Measurements from ENCODE around the gene HECTD4.

DNA sequence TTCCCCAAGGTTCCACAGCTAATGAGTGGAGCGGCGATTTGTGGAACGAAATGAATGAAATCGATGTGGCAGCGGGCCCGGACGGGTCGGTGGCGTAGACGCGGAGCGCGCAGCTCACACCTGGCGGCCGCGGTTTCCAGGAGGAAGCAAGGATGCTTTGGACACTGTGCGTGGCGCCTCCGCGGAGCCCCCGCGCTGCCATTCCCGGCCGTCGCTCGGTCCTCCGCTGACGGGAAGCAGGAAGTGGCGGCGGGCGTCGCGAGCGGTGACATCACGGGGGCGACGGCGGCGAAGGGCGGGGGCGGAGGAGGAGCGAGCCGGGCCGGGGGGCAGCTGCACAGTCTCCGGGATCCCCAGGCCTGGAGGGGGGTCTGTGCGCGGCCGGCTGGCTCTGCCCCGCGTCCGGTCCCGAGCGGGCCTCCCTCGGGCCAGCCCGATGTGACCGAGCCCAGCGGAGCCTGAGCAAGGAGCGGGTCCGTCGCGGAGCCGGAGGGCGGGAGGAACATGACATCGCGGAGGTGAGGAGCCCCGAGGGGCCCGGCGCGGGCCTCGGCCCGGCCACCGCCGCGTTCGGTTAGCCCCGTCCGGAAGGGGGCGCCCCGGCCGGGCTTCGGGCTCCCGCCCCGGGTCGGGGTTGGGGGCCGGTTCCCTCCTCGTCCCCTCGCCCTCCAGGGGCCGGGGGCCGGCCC is 36.5 kb upstream of the HECTD4 start, which contains the start of gene PTPN11:
- TF ChIP-seq, protein P1, sequence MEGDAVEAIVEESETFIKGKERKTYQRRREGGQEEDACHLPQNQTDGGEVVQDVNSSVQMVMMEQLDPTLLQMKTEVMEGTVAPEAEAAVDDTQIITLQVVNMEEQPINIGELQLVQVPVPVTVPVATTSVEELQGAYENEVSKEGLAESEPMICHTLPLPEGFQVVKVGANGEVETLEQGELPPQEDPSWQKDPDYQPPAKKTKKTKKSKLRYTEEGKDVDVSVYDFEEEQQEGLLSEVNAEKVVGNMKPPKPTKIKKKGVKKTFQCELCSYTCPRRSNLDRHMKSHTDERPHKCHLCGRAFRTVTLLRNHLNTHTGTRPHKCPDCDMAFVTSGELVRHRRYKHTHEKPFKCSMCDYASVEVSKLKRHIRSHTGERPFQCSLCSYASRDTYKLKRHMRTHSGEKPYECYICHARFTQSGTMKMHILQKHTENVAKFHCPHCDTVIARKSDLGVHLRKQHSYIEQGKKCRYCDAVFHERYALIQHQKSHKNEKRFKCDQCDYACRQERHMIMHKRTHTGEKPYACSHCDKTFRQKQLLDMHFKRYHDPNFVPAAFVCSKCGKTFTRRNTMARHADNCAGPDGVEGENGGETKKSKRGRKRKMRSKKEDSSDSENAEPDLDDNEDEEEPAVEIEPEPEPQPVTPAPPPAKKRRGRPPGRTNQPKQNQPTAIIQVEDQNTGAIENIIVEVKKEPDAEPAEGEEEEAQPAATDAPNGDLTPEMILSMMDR (IDR thresholded peaks at IDR 0.05) = peak in 3 of 6 experiments; percentile 26 to 39 (median 36)
- peak; percentile 81 to 90 for TF ChIP-seq POLR2A (IDR thresholded peaks at IDR 0.05)
